ENCODE results near the gene GBA3.

The GBA3 gene

DNA sequence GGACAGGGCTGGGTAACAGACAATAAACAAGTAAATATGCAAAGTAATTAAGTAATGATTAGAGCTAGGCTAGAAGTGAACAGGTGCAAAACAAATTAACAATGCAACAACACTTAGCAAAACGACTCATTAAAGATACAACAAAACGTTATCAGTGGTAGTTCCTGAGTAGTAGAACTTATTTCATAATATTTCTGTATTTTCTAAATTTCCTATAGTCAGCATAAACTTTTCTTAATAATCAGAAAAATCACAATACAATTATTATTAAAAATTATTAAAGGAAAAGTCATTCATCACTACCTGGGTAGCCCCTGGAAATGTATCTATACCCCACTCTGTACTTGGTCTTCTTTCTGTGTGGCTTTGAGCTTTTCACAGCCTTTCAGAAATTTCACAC lies 166.6 kb downstream of the GBA3 start:
- no peak for ATAC-seq
- TF ChIP-seq GLIS3 (CRISPR knock-in tag; IDR thresholded peaks at IDR 0.05) = no peak
- TF ChIP-seq, protein P1, sequence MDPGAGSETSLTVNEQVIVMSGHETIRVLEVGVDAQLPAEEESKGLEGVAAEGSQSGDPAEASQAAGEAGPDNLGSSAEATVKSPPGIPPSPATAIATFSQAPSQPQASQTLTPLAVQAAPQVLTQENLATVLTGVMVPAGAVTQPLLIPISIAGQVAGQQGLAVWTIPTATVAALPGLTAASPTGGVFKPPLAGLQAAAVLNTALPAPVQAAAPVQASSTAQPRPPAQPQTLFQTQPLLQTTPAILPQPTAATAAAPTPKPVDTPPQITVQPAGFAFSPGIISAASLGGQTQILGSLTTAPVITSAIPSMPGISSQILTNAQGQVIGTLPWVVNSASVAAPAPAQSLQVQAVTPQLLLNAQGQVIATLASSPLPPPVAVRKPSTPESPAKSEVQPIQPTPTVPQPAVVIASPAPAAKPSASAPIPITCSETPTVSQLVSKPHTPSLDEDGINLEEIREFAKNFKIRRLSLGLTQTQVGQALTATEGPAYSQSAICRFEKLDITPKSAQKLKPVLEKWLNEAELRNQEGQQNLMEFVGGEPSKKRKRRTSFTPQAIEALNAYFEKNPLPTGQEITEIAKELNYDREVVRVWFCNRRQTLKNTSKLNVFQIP (CRISPR knock-in tag; IDR thresholded peaks at IDR 0.05; ENCODE audit: borderline replicate concordance, low read depth) = no peak
- no peak for TF ChIP-seq SNAI2 (CRISPR knock-in tag; IDR thresholded peaks at IDR 0.05)
- TF ChIP-seq, protein P2, sequence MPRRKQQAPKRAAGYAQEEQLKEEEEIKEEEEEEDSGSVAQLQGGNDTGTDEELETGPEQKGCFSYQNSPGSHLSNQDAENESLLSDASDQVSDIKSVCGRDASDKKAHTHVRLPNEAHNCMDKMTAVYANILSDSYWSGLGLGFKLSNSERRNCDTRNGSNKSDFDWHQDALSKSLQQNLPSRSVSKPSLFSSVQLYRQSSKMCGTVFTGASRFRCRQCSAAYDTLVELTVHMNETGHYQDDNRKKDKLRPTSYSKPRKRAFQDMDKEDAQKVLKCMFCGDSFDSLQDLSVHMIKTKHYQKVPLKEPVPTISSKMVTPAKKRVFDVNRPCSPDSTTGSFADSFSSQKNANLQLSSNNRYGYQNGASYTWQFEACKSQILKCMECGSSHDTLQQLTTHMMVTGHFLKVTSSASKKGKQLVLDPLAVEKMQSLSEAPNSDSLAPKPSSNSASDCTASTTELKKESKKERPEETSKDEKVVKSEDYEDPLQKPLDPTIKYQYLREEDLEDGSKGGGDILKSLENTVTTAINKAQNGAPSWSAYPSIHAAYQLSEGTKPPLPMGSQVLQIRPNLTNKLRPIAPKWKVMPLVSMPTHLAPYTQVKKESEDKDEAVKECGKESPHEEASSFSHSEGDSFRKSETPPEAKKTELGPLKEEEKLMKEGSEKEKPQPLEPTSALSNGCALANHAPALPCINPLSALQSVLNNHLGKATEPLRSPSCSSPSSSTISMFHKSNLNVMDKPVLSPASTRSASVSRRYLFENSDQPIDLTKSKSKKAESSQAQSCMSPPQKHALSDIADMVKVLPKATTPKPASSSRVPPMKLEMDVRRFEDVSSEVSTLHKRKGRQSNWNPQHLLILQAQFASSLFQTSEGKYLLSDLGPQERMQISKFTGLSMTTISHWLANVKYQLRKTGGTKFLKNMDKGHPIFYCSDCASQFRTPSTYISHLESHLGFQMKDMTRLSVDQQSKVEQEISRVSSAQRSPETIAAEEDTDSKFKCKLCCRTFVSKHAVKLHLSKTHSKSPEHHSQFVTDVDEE (CRISPR knock-in tag; IDR thresholded peaks at IDR 0.05) = no peak
- no peak for TF ChIP-seq CSDC2 (CRISPR knock-in tag; IDR thresholded peaks at IDR 0.05)
- no peak for TF ChIP-seq ZFP3 (CRISPR knock-in tag; IDR thresholded peaks at IDR 0.05)
- no peak for TF ChIP-seq OSR1 (CRISPR knock-in tag; IDR thresholded peaks at IDR 0.05)
- TF ChIP-seq TCF4 (CRISPR knock-in tag; IDR thresholded peaks at IDR 0.05; ENCODE audit: borderline replicate concordance) = no peak
- no peak for TF ChIP-seq ZNF565 (CRISPR knock-in tag; conservative IDR thresholded peaks at IDR 0.05; ENCODE audit: low read depth)

All from SK-N-SH treated with all-trans-retinoic acid at 6 μM for 48 hours (cell line).